Islet of Langerhans (tissue), 1 donor: ENCODE measurements around the gene PIK3C3.

ENCODE experiments used
- FAIRE-seq: peaks from one replicate; lab custom pipeline; 2011; peaks lifted over from hg19 to GRCh38; lab: Jason Lieb, UNC

Gene PIK3C3

DNA sequence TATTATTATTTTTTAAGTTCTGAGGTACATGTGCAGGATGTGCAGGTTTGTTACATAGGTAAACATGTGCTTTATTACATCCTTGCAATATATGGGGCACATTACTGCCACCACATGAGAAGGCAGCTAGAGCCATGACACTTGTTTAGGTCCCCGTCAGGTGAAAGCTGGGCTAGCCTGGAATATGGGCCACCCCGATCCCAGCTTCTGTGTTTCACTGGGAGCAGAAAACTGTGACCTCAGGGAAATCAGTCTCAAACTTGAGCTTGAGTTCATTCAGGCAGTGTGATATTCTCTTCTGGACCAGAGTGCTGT, 176.9 kb downstream of the PIK3C3 start:
- no peak for FAIRE-seq
